Bronchial epithelial cell (primary cell): ENCODE data around the gene SERP2. TPM values are rescaled to one million over a fixed set of nuclear protein-coding genes. Genes with fewer than 3 reads are reported as not detected.
"Not testable (repeated sequence)": the region's sequence is repeated elsewhere in the genome, so short reads cannot be mapped to it uniquely, and the experiment has no call there.

ENCODE experiments used
- DNase-seq: peaks from one replicate; pipeline ENCODE4 v3.0.0-alpha.2; 2010; ENCODE audit warnings: low read depth
- FAIRE-seq: peaks from 2 replicates; lab custom pipeline; 2011; peaks lifted over from hg19 to GRCh38; lab: Jason Lieb, UNC
- H3K27me3 ChIP-seq: 2 replicates; pipeline ENCODE4 v1.5.1; 2011; ENCODE audit warnings: low read length; ENCODE audit not compliant: control insufficient read depth, insufficient read depth
- H3K36me3 ChIP-seq: 2 replicates; pipeline ENCODE4 v1.5.1; 2011; ENCODE audit warnings: low read length; ENCODE audit not compliant: control insufficient read depth, insufficient read depth
- H3K4me3 ChIP-seq: 2 replicates; pipeline ENCODE4 v1.5.1; 2011; ENCODE audit warnings: mild to moderate bottlenecking, low read depth, low read length, control low read depth
- total RNA-seq: library from RNA; depleted of rRNA; stranded (reverse); fragments of >200 nt; gene quantifications from 2 replicates; pipeline ENCODE4 v1.2.1, GENCODE V29; 2014
- TF ChIP-seq, protein P1 (sequence below): IDR thresholded peaks from 2 replicates; pipeline ENCODE4 v1.5.1; 2011; ENCODE audit warnings: mild to moderate bottlenecking, moderate library complexity, low read length, control low read depth, inconsistent platforms; ENCODE audit not compliant: insufficient read depth, severe bottlenecking

The SERP2 gene
- 0.77 and 1.1 TPM in 2 replicates for total RNA-seq

DNA sequence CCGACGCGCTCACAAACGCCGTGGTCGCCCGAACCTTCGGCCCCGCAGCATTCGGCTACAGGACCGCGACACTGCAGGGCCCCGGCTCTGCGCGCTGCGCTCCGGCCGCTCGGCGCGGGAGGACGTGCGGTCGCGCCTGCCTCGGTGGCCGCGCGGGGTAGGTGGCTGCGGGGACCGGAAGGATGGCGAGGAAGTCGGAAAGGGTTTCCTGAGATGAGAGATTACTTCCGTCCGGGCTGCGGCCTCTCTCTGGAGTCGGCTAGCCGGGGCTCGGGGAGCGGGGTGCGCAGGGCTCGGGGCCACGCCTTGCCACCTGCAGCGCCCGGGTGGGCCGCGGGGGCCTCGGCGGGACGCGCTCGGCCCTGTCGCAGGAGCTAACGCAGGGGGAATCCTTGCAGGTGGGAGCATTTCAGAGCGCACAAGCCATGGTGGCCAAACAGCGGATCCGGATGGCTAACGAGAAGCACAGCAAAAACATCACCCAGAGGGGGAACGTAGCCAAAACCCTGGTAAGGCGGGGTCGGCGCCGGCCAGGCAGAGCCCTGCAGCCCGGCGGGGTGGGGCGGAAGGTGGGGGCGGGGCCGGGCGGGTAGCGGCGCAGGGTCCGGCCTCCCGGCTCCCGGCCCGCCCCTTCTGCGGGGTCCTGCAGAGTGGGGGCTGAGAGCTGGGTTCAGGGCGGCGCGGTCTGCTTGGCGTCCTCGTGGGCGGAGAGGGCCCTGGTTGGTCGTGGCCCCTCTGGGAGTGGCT lies at the start of gene SERP2:
Gene SERP2, plus strand, starts transcription at position 224 of the 747 bp plus-strand sequence. Its CDS starts 202 bp downstream, at position 426.
- FAIRE-seq = no peak

DNA sequence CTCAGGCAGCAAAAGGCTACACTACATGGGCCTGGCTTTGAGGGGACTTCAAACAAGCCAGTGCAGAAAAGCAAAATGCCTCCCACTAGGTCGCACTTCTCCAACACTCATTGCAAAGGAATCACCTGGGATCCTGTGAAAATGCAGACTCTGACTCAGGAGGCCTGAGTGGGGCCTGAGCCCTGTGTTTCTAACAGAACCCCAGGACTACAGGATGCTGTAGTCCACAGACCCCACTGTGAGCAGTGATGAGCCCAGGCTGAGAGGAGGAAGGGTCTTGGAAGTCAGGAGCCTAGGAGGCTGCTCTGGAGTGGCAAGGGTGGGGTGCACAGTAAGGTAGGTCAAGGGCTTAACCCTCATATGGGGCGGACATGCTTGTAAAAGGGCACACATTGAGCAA lies 46.7 kb upstream of the SERP2 start:
- FAIRE-seq (no peak), DNase-seq (no peak)
- no peak overlapping the region for H3K4me3 ChIP-seq
- no peaks in the 10 kb centered on the region for H3K27me3 ChIP-seq
- TF ChIP-seq, protein P1, sequence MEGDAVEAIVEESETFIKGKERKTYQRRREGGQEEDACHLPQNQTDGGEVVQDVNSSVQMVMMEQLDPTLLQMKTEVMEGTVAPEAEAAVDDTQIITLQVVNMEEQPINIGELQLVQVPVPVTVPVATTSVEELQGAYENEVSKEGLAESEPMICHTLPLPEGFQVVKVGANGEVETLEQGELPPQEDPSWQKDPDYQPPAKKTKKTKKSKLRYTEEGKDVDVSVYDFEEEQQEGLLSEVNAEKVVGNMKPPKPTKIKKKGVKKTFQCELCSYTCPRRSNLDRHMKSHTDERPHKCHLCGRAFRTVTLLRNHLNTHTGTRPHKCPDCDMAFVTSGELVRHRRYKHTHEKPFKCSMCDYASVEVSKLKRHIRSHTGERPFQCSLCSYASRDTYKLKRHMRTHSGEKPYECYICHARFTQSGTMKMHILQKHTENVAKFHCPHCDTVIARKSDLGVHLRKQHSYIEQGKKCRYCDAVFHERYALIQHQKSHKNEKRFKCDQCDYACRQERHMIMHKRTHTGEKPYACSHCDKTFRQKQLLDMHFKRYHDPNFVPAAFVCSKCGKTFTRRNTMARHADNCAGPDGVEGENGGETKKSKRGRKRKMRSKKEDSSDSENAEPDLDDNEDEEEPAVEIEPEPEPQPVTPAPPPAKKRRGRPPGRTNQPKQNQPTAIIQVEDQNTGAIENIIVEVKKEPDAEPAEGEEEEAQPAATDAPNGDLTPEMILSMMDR = no peak
- H3K36me3 ChIP-seq = no peaks in the 10 kb centered on the region

More for the DNA sequence above, at the start of gene SERP2:
- Histone ChIP-seq H3K36me3 (no peaks in the 10 kb centered on the region), H3K4me3 (peak within 1 kb of the TSS; percentile 41), H3K27me3 (no peaks in the 10 kb centered on the region)
- TF ChIP-seq, protein P1 = no peak
- DNase-seq = no peak

DNA sequence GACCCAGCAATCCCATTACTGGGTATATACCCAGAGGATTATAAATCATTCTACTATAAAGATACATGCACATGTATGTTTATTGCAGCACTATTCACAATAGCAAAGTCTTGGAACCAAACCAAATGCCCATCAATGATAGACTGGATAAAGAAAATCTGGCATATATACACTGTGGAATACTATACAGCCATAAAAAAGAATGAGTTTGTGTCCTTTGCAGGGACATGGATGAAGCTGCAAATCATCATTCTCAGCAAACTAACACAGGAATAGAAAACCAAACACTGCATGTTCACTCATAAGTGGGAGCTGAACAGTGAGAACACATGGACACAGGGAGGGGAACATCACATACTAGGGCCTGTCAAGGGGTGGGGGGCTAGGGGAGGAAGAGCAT lies 44.6 kb upstream of the SERP2 start:
- not testable (repeated sequence) for H3K27me3 ChIP-seq, FAIRE-seq, H3K36me3 ChIP-seq, H3K4me3 ChIP-seq, DNase-seq

DNA sequence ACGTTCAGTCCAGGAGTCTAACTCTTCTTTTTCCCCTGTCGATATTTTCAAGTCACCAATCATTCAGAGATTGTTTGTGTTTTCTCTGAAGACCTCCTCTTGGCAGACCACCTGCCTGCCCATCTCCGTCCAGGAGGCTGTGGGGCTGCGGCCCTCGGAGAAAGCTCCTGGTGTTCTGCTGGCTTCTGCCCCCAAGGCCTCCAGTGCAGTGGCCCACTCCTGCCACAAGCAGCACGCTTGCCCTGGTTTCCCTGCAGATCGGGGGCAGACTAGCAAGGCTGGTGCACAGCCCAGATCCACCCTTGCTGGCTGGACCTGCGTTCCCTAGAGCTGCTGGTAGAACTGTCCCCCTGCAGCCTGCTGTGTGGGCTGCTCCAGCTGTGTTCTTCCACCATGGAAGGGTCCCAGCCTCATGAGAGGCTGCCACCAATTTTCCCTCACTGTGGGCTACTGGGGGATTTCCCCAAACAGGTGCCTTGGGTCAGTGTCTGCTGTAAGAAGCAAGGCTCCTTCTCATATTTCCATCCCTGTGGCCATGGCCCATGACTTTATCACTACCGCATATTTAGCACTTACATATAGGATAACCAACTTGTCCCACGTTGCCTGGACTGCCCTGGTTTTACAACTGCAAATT lies 43.6 kb upstream of the SERP2 start:
- DNase-seq = no peak
- H3K36me3 ChIP-seq = no peaks in the 10 kb centered on the region
- no peak for FAIRE-seq
- H3K4me3 ChIP-seq = no peak overlapping the region
- TF ChIP-seq, protein P1 = no peak
- H3K27me3 ChIP-seq = no peaks in the 10 kb centered on the region

DNA sequence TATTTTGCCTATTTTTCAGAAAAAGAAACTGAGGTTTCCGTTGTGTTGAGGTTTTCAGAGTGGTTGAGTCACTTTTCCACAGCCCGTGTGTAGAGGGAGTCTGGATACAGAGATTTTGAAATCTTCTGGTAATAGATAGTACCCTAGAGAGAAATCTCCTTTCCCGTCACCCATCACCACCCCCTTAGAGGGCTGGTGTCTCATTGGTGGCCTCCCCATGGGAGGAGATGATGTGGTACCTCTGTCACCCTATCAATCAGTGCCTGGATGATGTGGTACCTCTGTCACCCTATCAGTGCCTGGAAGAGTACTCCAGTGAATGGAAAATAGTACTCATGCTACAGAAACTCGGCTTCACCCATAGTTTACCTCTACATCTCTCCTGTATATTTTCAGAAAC lies 42.2 kb upstream of the SERP2 start:
- no peak for DNase-seq
- TF ChIP-seq, protein P1 = no peak
- Histone ChIP-seq H3K4me3 (no peak overlapping the region), H3K36me3 (no peaks in the 10 kb centered on the region), H3K27me3 (no peaks in the 10 kb centered on the region)
- FAIRE-seq = no peak
